GM12878 (cell line): ENCODE data around the gene COL4A1. TPM values are rescaled to one million over a fixed set of nuclear protein-coding genes. Genes with fewer than 3 reads are reported as not detected.

Experiments used
- ATAC-seq: fragments of 200-7000 bp; cut with Tn5 transposase; 3 replicates; pipeline ENCODE4 v1.9.1; 2020; ENCODE audit warnings: mild to moderate bottlenecking, moderate library complexity
- BruUV-seq: library from RNA; stranded (reverse); fragments of 400-500 nt; replicated peaks from 2 replicates; lab custom pipeline; 2021; lab: Mats Ljungman, UMichigan
- CTCF ChIA-PET: fragments of 300-600 bp; sonication (Branson Sonifier 250); formaldehyde crosslinking; extraction: SDS; loops from one replicate; lab custom pipeline; 2021; ENCODE audit warnings: inconsistent platforms; lab: Yijun Ruan, JAX
- POLR2A ChIA-PET: fragments of 350-600 bp; formaldehyde crosslinking; extraction: SDS; loops from one replicate; lab custom pipeline; 2021; ENCODE audit warnings: inconsistent platforms; lab: Charles Lee
- RAD21 ChIA-PET: fragments of 300-600 bp; sonication (Branson Sonifier 250); formaldehyde crosslinking; loops from one replicate; lab custom pipeline; 2023; ENCODE audit warnings: antibody characterized with exemption; ENCODE audit not compliant: unreplicated experiment; lab: Charles Lee
- SMC1A ChIA-PET: fragments of 300-600 bp; sonication (Branson Sonifier 250); formaldehyde crosslinking; loops from one replicate; lab custom pipeline; 2023; ENCODE audit not compliant: unreplicated experiment, uncharacterized antibody; lab: Charles Lee
- DNase-seq: peaks from one replicate; pipeline ENCODE4 v3.0.0-alpha.2; 2011; ENCODE audit warnings: low read depth, low spot score
- FAIRE-seq: peaks from 3 replicates; lab custom pipeline; 2011; peaks lifted over from hg19 to GRCh38; lab: Jason Lieb, UNC
- H2AFZ ChIP-seq: 2 replicates; pipeline ENCODE4 v1.6.0; 2011; ENCODE audit warnings: low read depth, low read length, control low read depth; ENCODE audit not compliant: control insufficient read depth
- H3K27ac ChIP-seq: 2 replicates; pipeline ENCODE4 v1.5.1; 2011; ENCODE audit warnings: control low read depth; ENCODE audit not compliant: control insufficient read depth, insufficient read depth
- H3K27me3 ChIP-seq, 2 experiments: replicated peaks in 1 of 2; 2 replicates each; pipeline versions ENCODE4 v1.6.0 to v1.6.1; 2011; ENCODE audit warnings: low read length in 1 of 2; ENCODE audit not compliant: control insufficient read depth in 2 of 2, insufficient read depth in 2 of 2
- H3K36me3 ChIP-seq, 2 experiments: 2 replicates each; pipeline ENCODE4 v1.5.1; 2011; ENCODE audit warnings: low read length in 1 of 2; ENCODE audit not compliant: control insufficient read depth in 2 of 2, insufficient read depth in 2 of 2
- H3K4me1 ChIP-seq: 2 replicates; pipeline ENCODE4 v1.6.1; 2011; ENCODE audit warnings: mild to moderate bottlenecking, low read length, moderate library complexity, mixed read lengths; ENCODE audit not compliant: control insufficient read depth, insufficient read depth
- H3K4me2 ChIP-seq: 2 replicates; pipeline ENCODE4 v1.6.0; 2011; ENCODE audit warnings: control low read depth; ENCODE audit not compliant: control insufficient read depth, insufficient read depth
- H3K4me3 ChIP-seq: fragments of 200-600 bp; sonication (generic); 2 replicates; pipeline ENCODE4 v1.5.1; 2016
- H3K79me2 ChIP-seq: 2 replicates; pipeline ENCODE4 v1.6.0; 2011; ENCODE audit warnings: low read length; ENCODE audit not compliant: control insufficient read depth, insufficient read depth
- H3K9ac ChIP-seq: 2 replicates; pipeline ENCODE4 v1.8.0; 2011; ENCODE audit warnings: low read length, control low read depth, mixed read lengths; ENCODE audit not compliant: control insufficient read depth, insufficient read depth
- H3K9me3 ChIP-seq: replicated peaks from 3 replicates; pipeline ENCODE4 v1.5.1; 2011; ENCODE audit warnings: mild to moderate bottlenecking, low read length; ENCODE audit not compliant: control insufficient read depth, insufficient read depth
- H4K20me1 ChIP-seq: 2 replicates; pipeline ENCODE4 v1.6.0; 2011; ENCODE audit not compliant: control insufficient read depth, insufficient read depth
- BCL11A ChIP-seq: IDR thresholded peaks from 2 replicates; pipeline ENCODE4 v1.6.1; 2011; ENCODE audit warnings: low read depth, low read length
- BMI1 ChIP-seq: fragments of 450-650 bp; IDR thresholded peaks from 2 replicates; pipeline ENCODE4 v1.6.1; 2016; ENCODE audit warnings: mild to moderate bottlenecking, moderate library complexity, borderline replicate concordance
- BRCA1 ChIP-seq: IDR thresholded peaks from 2 replicates; pipeline ENCODE4 v1.6.1; 2011; ENCODE audit warnings: low read depth, low read length, improper control_type of control experiment
- EGR1 ChIP-seq, 2 experiments: IDR thresholded peaks; 1 replicate in 1 of 2; 2 replicates in 1 of 2; pipeline ENCODE4 v1.6.1; 2011 to 2012; ENCODE audit warnings: low read depth in 2 of 2, low read length in 2 of 2, borderline replicate concordance in 1 of 2, mild to moderate bottlenecking in 1 of 2, moderate library complexity in 1 of 2
- KAT2A ChIP-seq: conservative IDR thresholded peaks from 2 replicates; pipeline ENCODE4 v1.6.1; 2011; ENCODE audit warnings: low read depth, low read length; ENCODE audit not compliant: control insufficient read depth
- KDM1A ChIP-seq: fragments of 200-600 bp; sonication (generic); IDR thresholded peaks from 2 replicates; pipeline ENCODE4 v1.6.1; 2016; ENCODE audit warnings: borderline replicate concordance
- KLF5 ChIP-seq: fragments of 450-650 bp; IDR thresholded peaks from 2 replicates; pipeline ENCODE4 v1.6.1; 2014; ENCODE audit warnings: mild to moderate bottlenecking; ENCODE audit not compliant: partially characterized antibody
- MAX ChIP-seq: IDR thresholded peaks from 2 replicates; pipeline ENCODE4 v1.6.1; 2012; ENCODE audit warnings: low read depth, low read length, improper control_type of control experiment
- MTA3 ChIP-seq: IDR thresholded peaks from 2 replicates; pipeline ENCODE4 v1.6.1; 2012; ENCODE audit warnings: low read length, inconsistent platforms, borderline replicate concordance
- NR2C2 ChIP-seq: IDR thresholded peaks from 2 replicates; pipeline ENCODE4 v1.6.1; 2011; ENCODE audit warnings: borderline replicate concordance, low read depth; ENCODE audit not compliant: control insufficient read depth, insufficient read length
- NRF1 ChIP-seq: conservative IDR thresholded peaks from 2 replicates; pipeline ENCODE4 v1.6.1; 2011; ENCODE audit warnings: mild to moderate bottlenecking, low read depth, low read length, improper control_type of control experiment
- POLR2AphosphoS2 ChIP-seq: IDR thresholded peaks from 2 replicates; pipeline ENCODE4 v1.6.1; 2011; ENCODE audit warnings: low read depth, mild to moderate bottlenecking, low read length, improper control_type of control experiment, moderate library complexity
- POU2F2 ChIP-seq: IDR thresholded peaks from 3 replicates; pipeline ENCODE4 v1.6.1; 2011; ENCODE audit warnings: low read depth, mild to moderate bottlenecking, low read length, borderline replicate concordance
- RBBP5 ChIP-seq: fragments of 200-600 bp; sonication (generic); conservative IDR thresholded peaks from 2 replicates; pipeline ENCODE4 v1.6.1; 2016
- SMAD5 ChIP-seq: IDR thresholded peaks from 2 replicates; pipeline ENCODE4 v1.6.1; 2016; ENCODE audit warnings: antibody characterized with exemption, low read depth
- STAT1 ChIP-seq: fragments of 450-650 bp; conservative IDR thresholded peaks from 2 replicates; pipeline ENCODE4 v1.6.1; 2014; ENCODE audit warnings: antibody characterized with exemption, mild to moderate bottlenecking
- SUPT20H ChIP-seq: IDR thresholded peaks from 2 replicates; pipeline ENCODE4 v1.6.1; 2011; ENCODE audit warnings: low read depth, mild to moderate bottlenecking, low read length, moderate library complexity, borderline replicate concordance; ENCODE audit not compliant: control insufficient read depth
- ZNF384 ChIP-seq: IDR thresholded peaks from 2 replicates; pipeline ENCODE4 v1.6.1; 2012; ENCODE audit warnings: low read depth, mild to moderate bottlenecking, low read length, improper control_type of control experiment, borderline replicate concordance
- ZNF592 ChIP-seq: fragments of 450-650 bp; IDR thresholded peaks from 2 replicates; pipeline ENCODE4 v1.6.1; 2017; ENCODE audit warnings: mild to moderate bottlenecking, moderate library complexity
- WGBS: methylation state at CpG from one replicate; pipeline ENCODE4 v1.1.6; 2016; ENCODE audit warnings: low lambda C conversion rate; ENCODE audit not compliant: insufficient replicate concordance, insufficient coverage; ENCODE audit errors: missing lambda C conversion rate; 5-methylcytosine and 5-hydroxymethylcytosine counted together
- in situ Hi-C: fragments of 300-500 bp; cut with MboI; formaldehyde crosslinking; loops from 9 replicates; pipeline ENCODE4 v1.14.3; 2018; ENCODE audit warnings: mixed read lengths
- intact Hi-C: fragments of 100-400 bp; cut with micrococcal nuclease; formaldehyde crosslinking; loops from one replicate; pipeline ENCODE4 v1.14.2; 2022; ENCODE audit not compliant: unreplicated experiment
- polyA plus RNA-seq, 11 experiments: library from polyadenylated mRNA; depleted of rRNA in 4 of 11; unstranded in 6 of 11; stranded (reverse) in 5 of 11; fragments of >200 nt; fragmentation: Nextera tagmentation in 4 of 11; fragmentation: Illumina TruSeq in 1 of 11; extraction: Ambion mirVana in 4 of 11; extraction: Trizol in 1 of 11; gene quantifications; 1 replicate in 1 of 11; 2 replicates in 10 of 11; pipeline versions ENCODE4 v1.2.1 to v1.2.3, GENCODE V29; 2011 to 2016; ENCODE audit warnings: inconsistent platforms in 2 of 11, missing spikeins in 2 of 11, low read depth in 1 of 11
- total RNA-seq, 4 experiments: library from RNA; depleted of rRNA in 3 of 4; stranded (reverse); fragments of >200 nt in 3 of 4; fragmentation: Illumina TruSeq in 1 of 4; extraction: Trizol in 1 of 4; gene quantifications; 2 replicates each; pipeline versions ENCODE4 v1.2.1 to v1.2.3, GENCODE V29; 2013 to 2021

Gene COL4A1
- total and polyA plus RNA-seq, 10 of the 15 experiments (the other 5 are each of a cell fraction or from before 2014, with no cell fraction given): 0.07 to 0.31 (median 0.13) TPM; not detected in 6

- 45% methylated on average over 8 of the region's 8 CpGs for whole genome bisulfite sequencing
Observed at GRCh38 chr13:110334256-110334655, 27.3 kb upstream of the COL4A1 start.

More at GRCh38 chr13:110334256-110334655, 27.3 kb upstream of the COL4A1 start:
- ChIA-PET CTCF (no interaction called here), SMC1A (no interaction called here), RAD21 (no interaction called here), POLR2A (no interaction called here)
- Histone ChIP-seq H3K4me2 (no peak overlapping the region), H3K36me3 (no peaks in the 10 kb centered on the region), H2AFZ (no peak overlapping the region), H3K9ac (no peak overlapping the region), H3K9me3 (peaks cover 5% of the 10 kb centered on the region; the same call in 2 of the 3 replicates), H3K4me3 (no peak overlapping the region), H3K4me1 (no peaks in the 10 kb centered on the region), H4K20me1 (no peaks in the 10 kb centered on the region), H3K27me3 (no peaks in the 10 kb centered on the region; a peak in 1 of 4 replicates), H3K27ac (no peak overlapping the region), H3K79me2 (no peaks in the 10 kb centered on the region)
- ATAC-seq: no peak
- intact Hi-C loops: no loop called here
- no TSS peak for BruUV-seq
- no peak for FAIRE-seq
- in situ Hi-C loops: no loop called here
- no peak for DNase-seq
- no peak for TF ChIP-seq SMAD5
- TF ChIP-seq SUPT20H: no peak
- TF ChIP-seq KAT2A: no peak
- TF ChIP-seq NR2C2: no peak
- TF ChIP-seq MAX: no peak
- TF ChIP-seq ZNF384: no peak
- no peak for TF ChIP-seq KLF5
- TF ChIP-seq POLR2AphosphoS2: no peak
- TF ChIP-seq ZNF592: no peak
- TF ChIP-seq POU2F2: no peak
- TF ChIP-seq EGR1 (IDR thresholded peaks at IDR 0.05; ENCODE audit: borderline replicate concordance in 1 of 2, low read depth in 2 of 2, low read length in 2 of 2): no peak
- TF ChIP-seq BCL11A: no peak
- no peak for TF ChIP-seq BRCA1
- no peak for TF ChIP-seq NRF1
- no peak for TF ChIP-seq KDM1A
- no peak for TF ChIP-seq BMI1
- no peak for TF ChIP-seq STAT1
- no peak for TF ChIP-seq MTA3
- no peak for TF ChIP-seq RBBP5
- TF ChIP-seq, all 136 proteins: peak for 0
